ENCODE measurements around the gene COMMD9.

Gene COMMD9

DNA sequence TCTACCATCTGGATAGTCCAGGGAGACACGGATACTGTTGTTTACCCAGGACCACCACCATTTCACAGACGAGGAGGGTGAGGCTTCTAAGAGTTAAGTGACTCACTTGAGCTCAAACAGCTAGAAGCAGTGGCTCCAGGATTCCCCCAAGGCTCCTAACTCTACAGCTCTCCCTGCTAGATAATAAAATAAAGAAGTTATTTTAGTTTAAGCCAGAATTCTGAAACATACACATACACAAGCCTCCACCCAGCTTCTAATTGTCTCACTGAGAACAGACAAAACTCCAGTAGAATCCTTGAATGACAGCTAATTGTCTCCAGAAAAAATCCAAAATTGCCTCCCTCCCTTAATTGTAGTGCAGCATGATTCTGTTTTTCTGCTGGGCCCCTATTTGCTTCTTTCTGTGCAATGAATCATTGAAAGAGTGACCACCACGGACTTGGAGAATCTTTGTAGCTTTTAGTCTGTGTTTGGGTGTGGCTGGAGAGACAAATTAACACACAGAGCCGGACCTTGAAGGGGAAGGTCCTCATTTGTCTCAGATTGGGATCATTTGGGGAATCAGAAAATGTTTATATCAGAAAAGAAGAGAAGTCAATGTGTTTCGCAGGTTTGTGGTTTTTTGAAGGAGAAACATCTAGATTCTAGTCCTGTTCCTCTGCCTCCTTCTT, 64.9 kb downstream of the COMMD9 start:
- no peak for DNase-seq (ENCODE audit: low read depth in 2 of 3, low spot score in 2 of 3)

DNA sequence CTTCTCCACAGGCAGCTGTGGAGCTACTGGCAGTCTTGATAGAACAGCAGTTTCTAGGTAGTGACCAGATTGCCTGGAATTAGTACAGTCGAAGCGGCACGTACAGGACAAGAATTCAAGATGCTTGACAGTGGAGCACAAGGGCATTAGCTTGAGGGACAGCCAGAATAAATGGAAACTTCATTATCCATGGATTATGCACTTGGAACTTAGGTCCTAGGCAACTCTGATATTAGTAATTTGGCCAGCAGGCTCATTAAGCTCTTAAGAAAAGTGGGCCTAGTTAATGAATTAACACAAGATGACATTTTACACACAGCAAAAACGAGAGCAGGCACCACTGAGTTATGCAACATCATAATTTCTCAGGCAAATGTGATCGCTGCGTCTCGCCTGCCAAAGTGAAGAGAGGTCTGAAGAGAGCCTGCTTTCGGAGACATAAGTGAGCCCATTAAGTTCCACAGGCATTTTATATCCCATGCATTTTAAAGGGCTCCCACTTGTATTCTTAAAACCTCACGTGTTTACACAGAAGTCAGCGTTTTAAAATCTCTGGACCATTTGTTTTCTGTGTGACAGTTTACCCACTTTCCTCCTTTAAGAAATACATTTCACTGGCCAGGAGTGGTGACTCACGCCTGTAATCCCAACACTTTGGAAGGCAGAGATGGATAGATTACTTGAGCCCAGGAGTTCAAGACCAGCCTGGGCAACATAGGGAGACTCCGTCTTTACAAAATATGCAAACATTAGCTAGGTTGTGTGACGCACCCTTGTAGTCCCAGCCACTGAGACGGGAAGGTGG, 66.2 kb downstream of the COMMD9 start:
- no peak for DNase-seq (ENCODE audit: low read depth in 2 of 3, low spot score in 2 of 3)
